ENCODE results near the gene NPLOC4. TPM values are rescaled to one million over a fixed set of nuclear protein-coding genes. Genes with fewer than 3 reads are reported as not detected.

NPLOC4 gene
- total RNA-seq, 4 donors from 2014 or later: 14.6 to 86.3 (median 30.9) TPM

DNA sequence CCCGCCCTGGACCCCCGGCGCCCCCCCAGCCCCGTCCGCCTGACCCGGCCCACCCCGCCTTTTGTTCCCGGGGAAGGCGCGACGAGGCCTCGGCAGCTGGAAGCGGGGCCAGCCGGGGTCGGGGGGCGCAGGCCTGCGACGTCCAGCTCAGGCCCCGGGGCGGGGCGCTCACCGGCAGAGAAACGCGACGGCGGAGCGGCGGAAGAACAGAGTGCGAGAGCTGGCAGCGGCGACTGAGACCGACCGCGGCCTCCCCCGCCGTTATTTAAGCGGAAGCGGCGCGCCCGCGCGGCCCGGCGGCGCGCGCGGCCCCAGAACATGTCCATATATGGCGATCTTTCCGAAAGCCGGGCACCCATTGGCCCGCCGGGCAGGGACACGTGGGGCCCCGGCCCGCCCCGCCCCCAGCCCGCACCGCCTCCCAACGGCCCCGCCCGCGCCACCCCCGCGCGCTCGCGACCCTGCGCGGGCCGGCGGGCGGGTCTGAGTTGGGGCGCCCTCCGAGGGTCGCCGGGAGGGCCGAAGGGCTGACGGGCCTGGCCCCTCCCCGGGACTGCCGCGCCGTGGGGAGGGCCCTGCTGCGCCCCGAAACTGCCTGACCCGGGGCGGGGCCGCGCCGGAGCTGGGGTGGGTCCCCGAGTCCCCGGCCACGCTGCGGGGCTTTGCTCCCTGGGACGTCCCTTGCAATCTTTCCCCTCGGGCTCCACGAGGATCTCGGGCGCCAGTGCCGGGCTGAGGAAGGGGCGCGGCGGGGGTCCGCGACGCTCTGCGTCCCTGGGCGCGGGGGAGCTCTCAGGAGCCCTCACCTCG is 124.1 kb downstream of the NPLOC4 start, which contains the start of gene ACTG1:
Gene ACTG1 (minus strand): TSS at position 238 of the 810 bp plus-strand sequence. CDS start 445 bp downstream, outside the sequence.
- H3K27ac ChIP-seq: peak within 1 kb of the TSS; percentile 97 to 100
- intact Hi-C loops (cut with DNase I; ENCODE audit: low total_unique reads): loop anchor here (5.0 kb wide), 1 partner anchor 115 kb away; the partner anchor contains the start of gene BAHCC1
- DNase-seq: peak; percentile 94 to 96
- no peaks in the 10 kb centered on the region for H3K27me3 ChIP-seq
- no peaks in the 10 kb centered on the region for H3K9me3 ChIP-seq
- H3K4me3 ChIP-seq: peak within 1 kb of the TSS; percentile 77 to 98
- TF ChIP-seq POLR2A (IDR thresholded peaks at IDR 0.05): peak; percentile 91 to 98
- TF ChIP-seq, protein P1, sequence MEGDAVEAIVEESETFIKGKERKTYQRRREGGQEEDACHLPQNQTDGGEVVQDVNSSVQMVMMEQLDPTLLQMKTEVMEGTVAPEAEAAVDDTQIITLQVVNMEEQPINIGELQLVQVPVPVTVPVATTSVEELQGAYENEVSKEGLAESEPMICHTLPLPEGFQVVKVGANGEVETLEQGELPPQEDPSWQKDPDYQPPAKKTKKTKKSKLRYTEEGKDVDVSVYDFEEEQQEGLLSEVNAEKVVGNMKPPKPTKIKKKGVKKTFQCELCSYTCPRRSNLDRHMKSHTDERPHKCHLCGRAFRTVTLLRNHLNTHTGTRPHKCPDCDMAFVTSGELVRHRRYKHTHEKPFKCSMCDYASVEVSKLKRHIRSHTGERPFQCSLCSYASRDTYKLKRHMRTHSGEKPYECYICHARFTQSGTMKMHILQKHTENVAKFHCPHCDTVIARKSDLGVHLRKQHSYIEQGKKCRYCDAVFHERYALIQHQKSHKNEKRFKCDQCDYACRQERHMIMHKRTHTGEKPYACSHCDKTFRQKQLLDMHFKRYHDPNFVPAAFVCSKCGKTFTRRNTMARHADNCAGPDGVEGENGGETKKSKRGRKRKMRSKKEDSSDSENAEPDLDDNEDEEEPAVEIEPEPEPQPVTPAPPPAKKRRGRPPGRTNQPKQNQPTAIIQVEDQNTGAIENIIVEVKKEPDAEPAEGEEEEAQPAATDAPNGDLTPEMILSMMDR (IDR thresholded peaks at IDR 0.05): no peak
- no peaks in the 10 kb centered on the region for H3K36me3 ChIP-seq
- H3K4me1 ChIP-seq: peaks cover 3 to 9% of the 10 kb centered on the region in 2 donors

DNA sequence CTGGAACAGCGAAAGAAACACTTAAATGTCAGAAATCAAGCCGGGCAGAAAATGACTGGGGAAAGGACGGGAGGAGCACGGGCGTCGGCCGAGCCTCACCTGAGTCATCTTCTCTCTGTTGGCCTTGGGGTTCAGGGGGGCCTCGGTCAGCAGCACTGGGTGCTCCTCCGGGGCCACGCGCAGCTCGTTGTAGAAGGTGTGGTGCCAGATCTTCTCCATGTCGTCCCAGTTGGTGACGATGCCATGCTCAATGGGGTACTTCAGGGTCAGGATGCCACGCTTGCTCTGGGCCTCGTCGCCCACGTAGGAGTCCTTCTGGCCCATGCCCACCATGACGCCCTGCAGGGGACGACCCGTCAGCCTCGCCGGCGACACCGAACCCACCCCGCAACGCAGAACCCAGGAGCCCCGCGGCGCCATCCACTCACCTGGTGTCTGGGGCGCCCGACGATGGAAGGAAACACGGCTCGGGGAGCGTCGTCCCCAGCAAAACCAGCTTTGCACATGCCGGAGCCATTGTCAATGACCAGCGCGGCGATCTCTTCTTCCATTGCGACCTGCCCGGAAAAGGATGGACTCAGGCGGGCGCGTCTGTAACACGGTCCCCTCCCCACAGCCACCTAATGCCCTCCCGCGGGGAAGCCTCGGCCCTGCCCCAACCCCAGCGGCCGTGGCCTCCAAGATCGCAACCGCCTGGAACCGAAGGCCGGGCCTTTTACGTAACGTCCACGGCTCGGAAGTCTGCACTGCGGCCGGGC is 124.9 kb downstream of the NPLOC4 start:
- no peaks in the 10 kb centered on the region for H3K9me3 ChIP-seq
- no peaks in the 10 kb centered on the region for H3K36me3 ChIP-seq
- peak overlapping the region; percentile 77 to 98 for H3K4me3 ChIP-seq
- no peaks in the 10 kb centered on the region for H3K27me3 ChIP-seq
- H3K4me1 ChIP-seq: peaks cover 3 to 9% of the 10 kb centered on the region in 2 donors
- intact Hi-C loops (cut with DNase I; ENCODE audit: low total_unique reads): loop anchor here (5.0 kb wide), 1 partner anchor 115 kb away; the partner anchor contains the start of gene BAHCC1
- no peak for TF ChIP-seq POLR2A (IDR thresholded peaks at IDR 0.05)
- TF ChIP-seq, protein P1 (IDR thresholded peaks at IDR 0.05): no peak
- H3K27ac ChIP-seq: peak overlapping the region; percentile 97
- DNase-seq: peak in 1 of 2 donors; percentile 22

DNA sequence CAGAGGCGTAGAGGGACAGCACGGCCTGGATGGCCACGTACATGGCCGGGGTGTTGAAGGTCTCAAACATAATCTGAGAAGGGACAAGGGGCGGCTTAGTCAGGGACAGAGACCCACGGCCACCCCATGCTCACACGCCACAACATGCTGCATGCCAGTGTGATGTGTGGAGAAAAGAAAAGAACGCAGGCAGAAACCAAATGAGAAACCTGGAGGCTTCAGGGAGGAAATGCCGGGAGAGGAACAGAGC is 125.4 kb downstream of the NPLOC4 start:
- no peak for DNase-seq
- Histone ChIP-seq H3K9me3 (no peaks in the 10 kb centered on the region), H3K4me3 (peak overlapping the region; percentile 77 to 98), H3K4me1 (peaks cover 1 to 4% of the 10 kb centered on the region in 2 donors), H3K27me3 (no peaks in the 10 kb centered on the region), H3K27ac (peak overlapping the region; percentile 97), H3K36me3 (no peaks in the 10 kb centered on the region)
- TF ChIP-seq POLR2A (IDR thresholded peaks at IDR 0.05): no peak
- TF ChIP-seq, protein P1 (IDR thresholded peaks at IDR 0.05): no peak
- intact Hi-C loops (cut with DNase I; ENCODE audit: low total_unique reads): loop anchor here (5.0 kb wide), 1 partner anchor 114 kb away; the partner anchor contains the start of gene BAHCC1

DNA sequence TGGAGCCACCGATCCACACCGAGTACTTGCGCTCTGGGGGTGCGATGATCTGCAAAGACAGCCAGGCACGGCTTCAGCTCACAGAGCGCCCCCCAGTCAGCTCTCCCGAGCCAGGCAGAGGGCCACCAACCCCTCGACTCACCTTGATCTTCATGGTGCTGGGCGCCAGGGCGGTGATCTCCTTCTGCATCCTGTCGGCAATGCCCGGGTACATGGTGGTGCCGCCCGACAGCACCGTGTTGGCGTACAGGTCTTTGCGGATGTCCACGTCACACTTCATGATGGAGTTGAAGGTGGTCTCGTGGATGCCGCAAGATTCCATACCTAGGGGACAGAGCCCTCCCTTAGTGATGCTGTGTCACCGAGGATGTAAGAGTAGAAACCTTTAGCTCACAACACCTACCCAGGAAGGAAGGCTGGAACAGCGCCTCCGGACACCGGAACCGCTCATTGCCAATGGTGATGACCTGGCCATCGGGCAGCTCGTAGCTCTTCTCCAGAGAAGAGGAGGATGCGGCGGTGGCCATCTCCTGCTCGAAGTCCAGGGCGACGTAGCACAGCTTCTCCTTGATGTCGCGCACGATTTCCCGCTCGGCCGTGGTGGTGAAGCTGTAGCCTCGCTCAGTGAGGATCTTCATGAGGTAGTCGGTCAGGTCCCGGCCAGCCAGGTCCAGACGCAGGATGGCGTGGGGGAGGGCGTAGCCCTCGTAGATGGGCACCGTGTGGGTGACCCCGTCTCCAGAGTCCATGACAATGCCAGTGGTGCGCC is 125.9 kb downstream of the NPLOC4 start:
- intact Hi-C loops (cut with DNase I; ENCODE audit: low total_unique reads): loop anchor here (5.0 kb wide), 1 partner anchor 114 kb away; the partner anchor contains the start of gene BAHCC1
- H3K4me1 ChIP-seq: no peaks in the 10 kb centered on the region
- peak overlapping the region; percentile 97 for H3K27ac ChIP-seq
- DNase-seq: no peak
- H3K36me3 ChIP-seq: no peaks in the 10 kb centered on the region
- no peak for TF ChIP-seq POLR2A (IDR thresholded peaks at IDR 0.05)
- TF ChIP-seq, protein P1 (IDR thresholded peaks at IDR 0.05): no peak
- H3K4me3 ChIP-seq: peak overlapping the region; percentile 77 to 98
- no peaks in the 10 kb centered on the region for H3K27me3 ChIP-seq
- H3K9me3 ChIP-seq: no peaks in the 10 kb centered on the region

Data from uterus (tissue), 4 donors.